GM21447 (cell line): Measurements from ENCODE around the gene SUGCT.

ENCODE experiments used
- ATAC-seq: cut with Tn5 transposase; IDR thresholded peaks from one replicate; pipeline ENCODE4 v1.9.1; 2021; ENCODE audit not compliant: unreplicated experiment

Gene SUGCT

GRCh38 chr7:40507166-40507565 is 372.4 kb downstream of the SUGCT start:
- no peak for ATAC-seq

GRCh38 chr7:40509287-40509996 is 374.6 kb downstream of the SUGCT start:
- no peak for ATAC-seq

- no peak for ATAC-seq
Measured at GRCh38 chr7:40516376-40516775, 381.6 kb downstream of the SUGCT start.

GRCh38 chr7:40519009-40519408 is 384.2 kb downstream of the SUGCT start:
- ATAC-seq: no peak

GRCh38 chr7:40520986-40521738 is 386.4 kb downstream of the SUGCT start:
- no peak for ATAC-seq

- no peak for ATAC-seq
Measured at GRCh38 chr7:40525764-40526163, 391.0 kb downstream of the SUGCT start.

- ATAC-seq: no peak
Measured at GRCh38 chr7:40526951-40527715, 392.3 kb downstream of the SUGCT start.

- no peak for ATAC-seq
Measured at GRCh38 chr7:40527723-40528122, 392.9 kb downstream of the SUGCT start.

- ATAC-seq: no peak
Measured at GRCh38 chr7:40530292-40530691, 395.5 kb downstream of the SUGCT start.

- ATAC-seq: no peak
Measured at GRCh38 chr7:40531956-40532355, 397.2 kb downstream of the SUGCT start.

GRCh38 chr7:40535678-40536077 is 400.9 kb downstream of the SUGCT start:
- ATAC-seq: no peak

GRCh38 chr7:40536421-40536820 is 401.6 kb downstream of the SUGCT start:
- no peak for ATAC-seq

GRCh38 chr7:40538281-40538680 is 403.5 kb downstream of the SUGCT start:
- ATAC-seq: no peak

GRCh38 chr7:40541336-40541735 is 406.5 kb downstream of the SUGCT start:
- ATAC-seq: no peak

GRCh38 chr7:40542982-40543741 is 408.4 kb downstream of the SUGCT start:
- no peak for ATAC-seq

GRCh38 chr7:40544221-40544723 is 409.5 kb downstream of the SUGCT start:
- no peak for ATAC-seq

- no peak for ATAC-seq
Measured at GRCh38 chr7:40544871-40545303, 410.1 kb downstream of the SUGCT start.

- no peak for ATAC-seq
Measured at GRCh38 chr7:40545739-40546138, 410.9 kb downstream of the SUGCT start.

- no peak for ATAC-seq
Measured at GRCh38 chr7:40546616-40547501, 412.1 kb downstream of the SUGCT start.
